ENCODE results near the gene KRTAP10-8.

The KRTAP10-8 gene

GRCh38 chr21:44649521-44650100 lies 37.7 kb downstream of the KRTAP10-8 start:
- no peak overlapping the region for H3K4me3 ChIP-seq (ENCODE audit: low read depth, low read length)
- in situ Hi-C loops (cut with HindIII; ENCODE audit: low sequenced_read_pairs), result no loop called here
- no peak for DNase-seq (ENCODE audit: low read depth, low spot score)
- TF ChIP-seq CTCF (IDR thresholded peaks at IDR 0.05; ENCODE audit: low read depth, low read length), result no peak

DNA sequence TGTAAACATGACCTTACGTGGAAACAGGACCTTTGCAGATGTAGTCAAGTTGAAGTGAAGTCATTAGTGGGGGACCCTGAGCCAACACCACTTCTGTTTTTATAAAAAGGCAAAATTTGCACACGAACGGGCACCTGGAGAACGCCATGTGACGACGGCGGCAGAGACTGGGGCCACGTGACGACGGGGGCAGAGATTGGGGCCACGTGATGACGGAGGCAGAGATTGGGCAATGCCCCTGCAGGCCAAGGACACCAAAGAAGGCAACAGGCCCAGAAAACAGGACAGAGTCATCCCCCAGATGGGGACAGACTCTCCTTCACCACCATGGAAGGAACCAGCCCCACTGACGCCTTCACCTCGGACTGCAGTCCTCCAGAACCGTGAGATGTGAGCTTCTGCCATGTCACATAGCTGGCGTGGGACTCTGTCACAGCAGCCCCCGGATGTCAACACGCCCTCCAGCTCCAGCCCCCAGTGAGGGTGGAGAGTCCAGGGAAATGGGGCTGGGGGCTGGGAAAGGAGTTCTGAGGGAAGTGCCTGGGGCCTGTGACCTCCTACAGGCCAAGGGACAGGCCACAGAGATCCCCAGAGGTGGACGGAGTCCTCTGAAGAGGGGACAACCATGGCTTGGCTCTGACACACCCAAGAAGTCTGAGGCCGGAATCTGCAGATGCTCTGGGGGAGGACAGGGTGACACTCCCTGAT lies 38.5 kb downstream of the KRTAP10-8 start:
- DNase-seq (ENCODE audit: low read depth, low spot score), result no peak
- TF ChIP-seq CTCF (IDR thresholded peaks at IDR 0.05; ENCODE audit: low read depth, low read length), result no peak
- in situ Hi-C loops (cut with HindIII; ENCODE audit: low sequenced_read_pairs), result no loop called here
- no peak overlapping the region for H3K4me3 ChIP-seq (ENCODE audit: low read depth, low read length)

GRCh38 chr21:44650973-44651675 lies 39.2 kb downstream of the KRTAP10-8 start:
- DNase-seq (ENCODE audit: low read depth, low spot score), result no peak
- no peak overlapping the region for H3K4me3 ChIP-seq (ENCODE audit: low read depth, low read length)
- TF ChIP-seq CTCF (IDR thresholded peaks at IDR 0.05; ENCODE audit: low read depth, low read length), result no peak
- in situ Hi-C loops (cut with HindIII; ENCODE audit: low sequenced_read_pairs), result no loop called here

DNA sequence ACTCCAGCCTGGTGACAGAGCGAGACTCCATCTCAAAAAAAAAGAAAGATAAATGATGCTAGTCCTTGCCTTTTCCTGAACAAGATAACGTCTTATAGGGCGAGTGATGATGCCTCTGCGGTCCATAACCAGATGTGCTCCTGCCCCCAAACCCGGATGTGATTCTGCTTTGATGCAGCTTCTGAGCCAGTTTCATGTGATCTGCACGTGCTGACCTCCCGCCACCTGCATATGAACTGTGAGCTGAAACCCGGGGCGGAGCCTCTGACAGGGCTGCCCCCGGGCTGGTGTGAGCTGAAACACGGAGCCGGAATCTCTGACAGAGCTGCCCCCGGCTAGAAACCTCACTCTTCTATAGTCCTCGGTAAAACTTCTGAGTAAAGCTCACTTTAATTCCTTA lies 41.2 kb downstream of the KRTAP10-8 start:
- no peak for TF ChIP-seq CTCF (IDR thresholded peaks at IDR 0.05; ENCODE audit: low read depth, low read length)
- no peak for DNase-seq (ENCODE audit: low read depth, low spot score)
- in situ Hi-C loops (cut with HindIII; ENCODE audit: low sequenced_read_pairs), result no loop called here
- H3K4me3 ChIP-seq (ENCODE audit: low read depth, low read length), result no peak overlapping the region

GRCh38 chr21:44653656-44654575 lies 42.0 kb downstream of the KRTAP10-8 start:
- DNase-seq (ENCODE audit: low read depth, low spot score), result no peak
- no peak for TF ChIP-seq CTCF (IDR thresholded peaks at IDR 0.05; ENCODE audit: low read depth, low read length)
- H3K4me3 ChIP-seq (ENCODE audit: low read depth, low read length), result no peak overlapping the region
- in situ Hi-C loops (cut with HindIII; ENCODE audit: low sequenced_read_pairs), result no loop called here

- no peak for TF ChIP-seq CTCF (IDR thresholded peaks at IDR 0.05; ENCODE audit: low read depth, low read length)
- H3K4me3 ChIP-seq (ENCODE audit: low read depth, low read length), result no peak within 1 kb of the TSS
- DNase-seq (ENCODE audit: low read depth, low spot score), result no peak
- in situ Hi-C loops (cut with HindIII; ENCODE audit: low sequenced_read_pairs), result no loop called here
Observed at GRCh38 chr21:44654576-44655175, 42.8 kb downstream of the KRTAP10-8 start, which contains the start of gene KRTAP12-4. TSS of gene KRTAP12-4 (minus strand) at chr21:44654659. CDS start at chr21:44654614, 45 bp downstream.

Data from astrocyte of the spinal cord (primary cell).